ENCODE data around the gene SNX15.
A peak's percentile ranks its signal among the peaks of the same experiment; 100 is the strongest.

SNX15 gene

DNA sequence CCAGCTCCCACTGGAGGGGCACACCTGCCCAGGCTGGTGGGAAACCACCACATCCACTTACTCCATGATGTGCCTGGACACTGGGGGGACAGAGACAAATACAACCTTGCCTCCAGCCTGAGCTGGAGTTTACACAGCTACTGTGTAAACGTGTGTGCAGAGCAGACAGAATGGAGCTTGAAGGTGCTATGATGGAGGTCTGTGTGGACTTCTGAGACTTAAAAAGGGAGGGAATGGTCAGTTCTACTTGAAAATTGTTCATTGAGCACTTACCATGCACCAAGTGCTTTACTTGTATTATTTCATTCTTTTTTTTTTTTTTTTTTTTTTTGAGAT lies 45.4 kb downstream of the SNX15 start:
- Histone ChIP-seq H3K9me3 (ENCODE audit: control insufficient read depth, insufficient read depth, low read length) (no peaks in the 10 kb centered on the region), H3K36me3 (ENCODE audit: insufficient read depth, low read length) (no peaks in the 10 kb centered on the region), H3K9ac (ENCODE audit: low read depth, low read length) (no peak overlapping the region), H3K4me1 (ENCODE audit: insufficient read depth, low read length) (no peaks in the 10 kb centered on the region)

DNA sequence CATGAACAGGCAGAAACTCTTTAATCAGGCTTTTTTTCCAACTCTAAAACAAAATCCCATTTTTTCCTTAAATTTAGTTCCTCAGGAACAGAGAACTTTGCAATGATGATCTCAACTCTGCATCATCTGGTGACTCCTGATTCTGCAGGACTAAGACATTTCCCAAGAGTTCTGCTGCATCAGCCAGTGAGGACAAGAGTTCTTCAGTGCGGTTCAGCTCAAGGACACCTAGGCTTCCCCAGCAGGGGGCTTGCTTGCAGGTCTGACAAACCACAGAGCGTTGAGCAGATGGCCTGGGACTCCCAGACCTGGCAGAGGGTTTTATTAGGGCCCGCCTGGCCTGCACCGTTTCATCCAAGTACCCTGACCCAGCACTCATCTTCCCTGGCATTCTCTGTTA lies 50.2 kb downstream of the SNX15 start:
- H3K4me1 ChIP-seq (ENCODE audit: insufficient read depth, low read length): no peaks in the 10 kb centered on the region

DNA sequence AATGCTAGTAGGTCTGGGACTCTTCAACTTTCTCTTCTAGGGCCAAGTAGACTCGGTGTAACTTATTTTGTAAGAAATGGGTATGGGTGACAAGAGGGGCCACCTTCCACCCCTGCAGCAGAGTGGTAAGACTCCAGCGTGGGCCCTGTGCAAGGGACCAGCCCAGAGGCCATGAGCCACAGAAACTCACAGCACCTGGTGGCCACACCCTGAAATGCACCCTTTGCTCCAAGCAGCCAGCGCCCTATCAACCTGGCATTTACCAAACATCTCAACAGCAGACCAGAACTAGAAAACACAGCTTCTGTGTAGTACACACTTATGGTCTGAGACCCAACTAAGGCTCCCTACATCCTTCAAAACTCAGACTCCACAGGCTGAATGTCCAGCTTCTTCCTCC lies 50.9 kb downstream of the SNX15 start:
- Histone ChIP-seq H3K9ac (ENCODE audit: low read depth, low read length) (no peak overlapping the region), H3K9me3 (ENCODE audit: control insufficient read depth, insufficient read depth, low read length) (no peaks in the 10 kb centered on the region), H3K36me3 (ENCODE audit: insufficient read depth, low read length) (0 out of 2 replicates have a peak, but pooled peaks cover 4% of the 10 kb centered on the region), H3K4me1 (ENCODE audit: insufficient read depth, low read length) (0 out of 2 replicates have a peak, but pooled peaks cover 5% of the 10 kb centered on the region)

More for the DNA sequence above, 50.2 kb downstream of the SNX15 start:
- Histone ChIP-seq H3K36me3 (ENCODE audit: insufficient read depth, low read length) (0 out of 2 replicates have a peak, but pooled peaks cover 4% of the 10 kb centered on the region), H3K9ac (ENCODE audit: low read depth, low read length) (no peak overlapping the region), H3K9me3 (ENCODE audit: control insufficient read depth, insufficient read depth, low read length) (no peaks in the 10 kb centered on the region)

DNA sequence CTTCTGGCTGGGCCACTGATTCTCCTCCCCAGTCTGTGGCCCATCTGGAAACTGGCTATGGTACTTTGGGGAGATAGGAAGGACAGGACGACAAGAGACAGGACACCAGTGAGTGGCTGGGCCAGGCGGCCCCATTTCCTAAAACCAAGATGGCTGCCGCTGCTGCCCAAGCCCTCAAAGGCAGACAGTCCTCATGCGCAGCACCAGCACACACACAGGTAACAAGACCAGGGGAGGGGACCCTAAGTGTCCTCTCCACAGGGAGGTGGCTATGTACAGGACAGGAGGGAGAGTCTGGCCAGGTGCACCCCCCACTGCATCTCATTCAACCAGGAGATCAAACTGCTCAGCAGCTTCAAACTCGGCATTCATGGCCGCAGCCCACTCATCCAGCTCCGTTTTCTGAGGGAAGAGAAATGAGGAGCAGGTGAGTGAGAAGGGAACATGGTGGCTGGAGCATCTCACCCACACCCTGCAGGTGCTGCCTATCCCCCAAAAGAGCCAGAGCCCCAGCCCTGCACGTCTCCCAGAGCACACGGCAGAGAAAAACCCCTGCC lies 51.6 kb downstream of the SNX15 start:
- Histone ChIP-seq H3K9me3 (ENCODE audit: control insufficient read depth, insufficient read depth, low read length) (no peaks in the 10 kb centered on the region), H3K36me3 (ENCODE audit: insufficient read depth, low read length) (0 out of 2 replicates have a peak, but pooled peaks cover 4% of the 10 kb centered on the region), H3K9ac (ENCODE audit: low read depth, low read length) (no peak overlapping the region), H3K4me1 (ENCODE audit: insufficient read depth, low read length) (0 out of 2 replicates have a peak, but pooled peaks cover 5% of the 10 kb centered on the region)

DNA sequence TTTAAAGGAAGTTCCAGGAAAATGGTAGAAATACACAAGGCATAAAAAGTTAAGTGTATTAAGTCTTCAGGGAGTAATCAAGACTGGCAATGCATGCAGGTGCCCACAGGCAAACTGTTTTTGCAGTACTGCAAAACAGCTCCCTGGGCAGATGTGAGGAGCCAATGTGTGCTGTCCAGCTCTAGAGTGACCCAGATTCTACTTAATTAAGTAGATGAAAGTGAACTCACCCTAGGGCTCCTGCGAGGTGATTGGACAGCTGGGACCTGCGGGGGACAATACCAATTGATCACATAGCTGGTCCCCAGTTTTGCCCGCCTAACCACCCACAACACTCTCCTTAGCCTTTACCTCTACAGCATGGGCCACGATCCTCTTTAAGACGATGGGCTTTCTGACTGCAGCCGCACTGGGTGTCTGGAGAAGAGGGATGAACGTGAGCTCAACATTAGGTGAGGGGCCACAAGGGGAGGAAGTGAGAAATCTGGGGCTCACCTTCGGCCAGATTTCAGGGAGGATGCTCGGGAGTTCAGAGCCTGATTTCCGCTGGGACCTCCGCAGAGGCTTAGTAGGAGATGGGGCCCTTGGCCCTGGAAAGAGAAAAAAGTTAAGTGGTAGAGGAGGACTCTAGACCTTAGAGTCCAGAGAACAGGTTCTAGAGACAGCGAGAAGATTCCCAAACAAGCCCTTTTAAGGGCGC lies 56.0 kb downstream of the SNX15 start:
- no peaks in the 10 kb centered on the region for H3K9me3 ChIP-seq (ENCODE audit: control insufficient read depth, insufficient read depth, low read length)
- peak overlapping the region; percentile 70 for H3K9ac ChIP-seq (ENCODE audit: low read depth, low read length)
- 0 out of 2 replicates have a peak, but pooled peaks cover 5% of the 10 kb centered on the region for H3K4me1 ChIP-seq (ENCODE audit: insufficient read depth, low read length)
- 0 out of 2 replicates have a peak, but pooled peaks cover 4% of the 10 kb centered on the region for H3K36me3 ChIP-seq (ENCODE audit: insufficient read depth, low read length)

DNA sequence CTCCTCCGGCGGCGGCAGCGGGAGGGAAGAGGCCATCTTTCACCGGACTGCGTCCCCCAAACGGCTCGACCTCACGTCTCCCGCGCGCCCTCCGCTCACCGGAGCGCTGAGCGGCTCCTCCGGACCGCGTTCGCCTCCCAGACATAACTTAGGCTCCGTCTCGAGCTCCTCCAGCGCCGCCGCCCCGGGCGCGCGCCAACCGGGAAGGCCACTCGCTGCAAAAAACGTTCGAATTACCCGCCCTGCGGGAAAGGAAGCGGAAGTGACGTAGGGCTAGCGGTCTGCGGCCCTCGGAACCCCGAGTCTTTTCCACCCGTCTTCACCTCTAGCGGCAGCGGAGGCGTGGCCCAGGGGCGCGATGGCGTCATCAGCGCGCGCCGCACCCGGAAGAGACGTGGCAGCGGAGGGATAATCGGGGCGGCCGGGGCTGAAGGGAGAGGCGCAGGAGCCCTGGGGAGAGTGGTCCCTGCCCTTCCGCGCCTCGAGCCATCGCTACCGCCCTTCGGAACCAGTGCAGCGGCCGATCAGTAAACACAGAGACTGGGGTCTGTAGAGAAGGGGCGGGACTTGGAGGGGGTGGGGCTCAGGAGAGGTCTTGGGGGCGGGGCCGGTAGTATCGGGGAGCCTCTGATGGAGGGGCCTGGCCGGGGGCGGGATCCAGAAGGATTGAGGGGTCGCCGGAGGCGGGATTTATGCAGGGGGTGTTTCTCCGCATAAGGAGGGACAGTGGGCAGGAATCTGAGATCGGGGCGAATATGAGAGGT lies 56.8 kb downstream of the SNX15 start, which contains the start of the genes CDCA5 and ZFPL1:
CDCA5 (minus strand) TSS at position 207 of the 764 bp plus-strand sequence; CDS start at position 145, 62 bp downstream.
ZFPL1 (plus strand) TSS at position 389 of the 764 bp plus-strand sequence. CDS start 477 bp downstream, outside the sequence.
- no peaks in the 10 kb centered on the region for H3K9me3 ChIP-seq (ENCODE audit: control insufficient read depth, insufficient read depth, low read length)
- peak within 1 kb of the TSS; percentile 70 for H3K9ac ChIP-seq (ENCODE audit: low read depth, low read length)
- H3K36me3 ChIP-seq (ENCODE audit: insufficient read depth, low read length): 0 out of 2 replicates have a peak, but pooled peaks cover 4% of the 10 kb centered on the region
- 0 out of 2 replicates have a peak, but pooled peaks cover 5% of the 10 kb centered on the region for H3K4me1 ChIP-seq (ENCODE audit: insufficient read depth, low read length)

DNA sequence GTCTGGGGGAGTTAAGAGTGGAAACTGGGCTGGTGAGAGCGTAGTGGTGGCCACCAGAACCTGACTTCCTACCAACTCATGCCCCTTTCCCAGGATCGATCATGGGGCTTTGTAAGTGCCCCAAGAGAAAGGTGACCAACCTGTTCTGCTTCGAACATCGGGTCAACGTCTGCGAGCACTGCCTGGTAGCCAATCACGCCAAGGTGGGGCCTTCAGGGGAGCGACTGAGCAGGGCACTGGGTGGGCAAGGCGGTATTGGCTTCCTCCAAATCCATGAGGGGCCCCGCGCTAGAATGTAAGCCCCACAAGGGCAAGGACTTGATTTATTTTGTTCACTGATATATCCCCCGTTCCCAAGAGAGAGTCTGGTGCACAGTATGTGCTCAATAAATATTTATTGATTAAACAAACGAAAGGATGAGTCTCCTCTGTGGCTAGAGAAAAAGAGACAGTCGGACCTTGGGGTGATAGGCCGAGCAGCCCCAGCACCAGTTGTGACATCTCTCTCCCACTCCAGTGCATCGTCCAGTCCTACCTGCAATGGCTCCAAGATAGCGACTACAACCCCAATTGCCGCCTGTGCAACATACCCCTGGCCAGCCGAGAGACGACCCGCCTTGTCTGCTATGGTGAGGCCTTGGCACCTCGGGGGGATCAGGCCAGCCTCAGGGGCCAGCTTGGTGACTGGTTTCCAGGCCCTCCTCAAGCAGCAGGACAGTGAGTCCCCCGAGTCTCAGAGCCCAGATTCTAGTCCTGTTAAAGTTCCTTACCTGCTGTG lies 57.5 kb downstream of the SNX15 start:
- peak overlapping the region; percentile 70 for H3K9ac ChIP-seq (ENCODE audit: low read depth, low read length)
- 0 out of 2 replicates have a peak, but pooled peaks cover 5% of the 10 kb centered on the region for H3K4me1 ChIP-seq (ENCODE audit: insufficient read depth, low read length)
- no peaks in the 10 kb centered on the region for H3K9me3 ChIP-seq (ENCODE audit: control insufficient read depth, insufficient read depth, low read length)
- H3K36me3 ChIP-seq (ENCODE audit: insufficient read depth, low read length): no peaks in the 10 kb centered on the region

DNA sequence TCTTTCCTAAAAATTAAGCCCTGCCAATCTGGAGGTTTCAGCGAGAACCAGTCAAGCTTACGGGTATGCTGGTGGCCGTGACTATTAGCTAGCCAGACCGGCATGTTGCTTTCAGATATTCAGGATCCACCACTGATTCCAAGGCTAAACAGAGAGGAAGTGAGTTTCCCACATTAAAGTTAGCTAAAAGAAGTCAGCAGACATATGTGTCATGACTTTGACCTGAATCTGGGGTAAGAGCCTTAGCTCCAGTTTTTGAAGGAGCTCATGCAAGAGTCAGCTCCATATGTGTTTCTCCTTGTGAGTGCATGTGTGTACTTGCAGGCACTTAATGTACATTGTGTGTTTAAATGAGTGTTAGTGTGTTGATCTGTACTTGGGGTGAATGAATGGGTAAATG lies 58.2 kb downstream of the SNX15 start:
- no peak overlapping the region for H3K9ac ChIP-seq (ENCODE audit: low read depth, low read length)
- H3K36me3 ChIP-seq (ENCODE audit: insufficient read depth, low read length): no peaks in the 10 kb centered on the region
- H3K4me1 ChIP-seq (ENCODE audit: insufficient read depth, low read length): 0 out of 2 replicates have a peak, but pooled peaks cover 5% of the 10 kb centered on the region
- no peaks in the 10 kb centered on the region for H3K9me3 ChIP-seq (ENCODE audit: control insufficient read depth, insufficient read depth, low read length)

DNA sequence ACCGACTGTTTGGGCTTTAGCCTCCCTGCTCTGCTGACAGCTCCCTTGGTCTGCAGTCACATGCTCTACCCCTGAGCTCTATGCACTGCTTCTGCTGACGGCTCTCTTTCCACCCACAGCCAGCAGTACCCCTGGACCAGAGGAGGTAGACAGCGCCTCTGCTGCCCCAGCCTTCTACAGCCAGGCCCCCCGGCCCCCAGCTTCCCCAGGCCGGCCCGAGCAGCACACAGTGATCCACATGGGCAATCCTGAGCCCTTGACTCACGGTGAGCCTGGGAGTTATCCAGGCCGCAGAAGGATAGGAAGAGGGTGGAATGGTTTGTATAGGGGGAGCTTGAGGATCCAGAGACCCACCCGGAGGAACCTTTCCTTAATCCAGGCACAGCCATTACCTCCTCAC lies 59.6 kb downstream of the SNX15 start:
- Histone ChIP-seq H3K9me3 (ENCODE audit: control insufficient read depth, insufficient read depth, low read length) (no peaks in the 10 kb centered on the region), H3K9ac (ENCODE audit: low read depth, low read length) (no peak overlapping the region), H3K4me1 (ENCODE audit: insufficient read depth, low read length) (0 out of 2 replicates have a peak, but pooled peaks cover 5% of the 10 kb centered on the region), H3K36me3 (ENCODE audit: insufficient read depth, low read length) (no peaks in the 10 kb centered on the region)

DNA sequence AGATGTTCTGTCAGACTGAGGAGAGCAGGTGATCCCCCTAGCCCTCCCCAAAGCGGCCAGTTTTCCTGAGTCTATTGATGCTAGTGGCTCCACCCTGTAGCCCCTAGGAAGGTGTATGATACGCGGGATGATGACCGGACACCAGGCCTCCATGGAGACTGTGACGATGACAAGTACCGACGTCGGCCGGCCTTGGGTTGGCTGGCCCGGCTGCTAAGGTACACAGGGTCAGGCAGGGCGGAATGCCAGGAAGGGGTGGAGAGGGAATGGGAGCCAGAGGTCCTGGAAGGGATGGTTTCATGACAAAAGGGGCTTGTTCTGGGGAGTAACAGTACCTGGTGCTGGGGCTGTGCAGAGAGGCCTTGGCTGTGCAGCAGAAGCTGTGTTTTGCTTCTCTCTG lies 60.0 kb downstream of the SNX15 start:
- Histone ChIP-seq H3K9me3 (ENCODE audit: control insufficient read depth, insufficient read depth, low read length) (no peaks in the 10 kb centered on the region), H3K36me3 (ENCODE audit: insufficient read depth, low read length) (no peaks in the 10 kb centered on the region), H3K9ac (ENCODE audit: low read depth, low read length) (no peak overlapping the region), H3K4me1 (ENCODE audit: insufficient read depth, low read length) (0 out of 2 replicates have a peak, but pooled peaks cover 5% of the 10 kb centered on the region)

DNA sequence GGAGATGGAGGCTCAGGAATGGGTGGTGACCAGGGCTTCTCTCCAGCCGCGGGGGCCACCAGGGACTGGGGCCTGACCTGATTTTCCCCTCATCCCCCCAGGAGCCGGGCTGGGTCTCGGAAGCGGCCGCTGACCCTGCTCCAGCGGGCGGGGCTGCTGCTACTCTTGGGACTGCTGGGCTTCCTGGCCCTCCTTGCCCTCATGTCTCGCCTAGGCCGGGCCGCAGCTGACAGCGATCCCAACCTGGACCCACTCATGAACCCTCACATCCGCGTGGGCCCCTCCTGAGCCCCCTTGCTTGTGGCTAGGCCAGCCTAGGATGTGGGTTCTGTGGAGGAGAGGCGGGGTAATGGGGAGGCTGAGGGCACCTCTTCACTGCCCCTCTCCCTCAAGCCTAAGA lies 60.6 kb downstream of the SNX15 start:
- Histone ChIP-seq H3K9me3 (ENCODE audit: control insufficient read depth, insufficient read depth, low read length) (no peaks in the 10 kb centered on the region), H3K36me3 (ENCODE audit: insufficient read depth, low read length) (no peaks in the 10 kb centered on the region), H3K9ac (ENCODE audit: low read depth, low read length) (no peak overlapping the region), H3K4me1 (ENCODE audit: insufficient read depth, low read length) (0 out of 2 replicates have a peak, but pooled peaks cover 3% of the 10 kb centered on the region)

DNA sequence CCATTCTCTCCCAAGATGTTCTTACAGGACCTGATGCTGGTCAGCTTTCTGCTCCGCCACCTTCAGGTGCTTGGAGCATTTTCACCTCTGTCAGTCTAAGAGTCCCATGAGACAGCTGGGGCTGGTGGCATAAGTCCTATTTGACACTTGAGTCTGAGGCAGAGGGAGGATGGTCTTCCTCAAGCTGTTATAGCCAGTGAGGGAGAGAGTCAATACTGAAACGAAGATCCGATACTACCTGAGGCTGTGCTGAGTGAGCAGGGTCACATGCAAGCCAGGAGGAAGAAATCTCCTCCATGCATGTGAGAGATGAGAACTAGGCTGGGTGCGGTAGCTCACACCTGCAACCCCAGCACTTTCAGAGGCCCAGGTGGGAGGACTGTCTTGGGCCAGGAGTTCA lies 62.4 kb downstream of the SNX15 start:
- Histone ChIP-seq H3K36me3 (ENCODE audit: insufficient read depth, low read length) (no peaks in the 10 kb centered on the region), H3K9ac (ENCODE audit: low read depth, low read length) (no peak overlapping the region), H3K4me1 (ENCODE audit: insufficient read depth, low read length) (no peaks in the 10 kb centered on the region), H3K9me3 (ENCODE audit: control insufficient read depth, insufficient read depth, low read length) (no peaks in the 10 kb centered on the region)
